H1 (cell line): ENCODE data around the gene GID8.

Experiments
- CHD2 ChIP-seq: IDR thresholded peaks from 2 replicates; pipeline ENCODE4 v1.6.1; 2012; ENCODE audit warnings: low read length, improper control_type of control experiment
- CREB1 ChIP-seq: IDR thresholded peaks from 2 replicates; pipeline ENCODE4 v1.6.1; 2012; ENCODE audit warnings: inconsistent platforms
- CTCF ChIP-seq, 3 experiments: IDR thresholded peaks; 1 replicate in 2 of 3; 2 replicates in 1 of 3; pipeline versions ENCODE4 v1.5.1 to v1.6.1; 2011; ENCODE audit warnings: low read length in 3 of 3, mild to moderate bottlenecking in 3 of 3, inconsistent platforms in 2 of 3, low read depth in 1 of 3, moderate library complexity in 1 of 3; ENCODE audit not compliant: insufficient read depth in 1 of 3; ENCODE audit errors: control extremely low read depth in 1 of 3
- EP300 ChIP-seq, 2 experiments: IDR thresholded peaks; 1 replicate in 1 of 2; 2 replicates in 1 of 2; pipeline ENCODE4 v1.6.1; 2011 to 2012; ENCODE audit warnings: low read depth in 2 of 2, low read length in 2 of 2, mild to moderate bottlenecking in 2 of 2, borderline replicate concordance in 1 of 2, inconsistent platforms in 1 of 2, moderate library complexity in 1 of 2
- EZH2 ChIP-seq: fragments of 200-600 bp; sonication (generic); IDR thresholded peaks from 2 replicates; pipeline ENCODE4 v1.7.1; 2012; ENCODE audit warnings: low read depth, mild to moderate bottlenecking, moderate library complexity, low read length, inconsistent platforms; ENCODE audit not compliant: severe bottlenecking
- RFX5 ChIP-seq: IDR thresholded peaks from 2 replicates; pipeline ENCODE4 v1.6.1; 2011; ENCODE audit warnings: low read depth, low read length, improper control_type of control experiment, borderline replicate concordance
- SIN3A ChIP-seq, 2 experiments: IDR thresholded peaks in 1 of 2; conservative IDR thresholded peaks in 1 of 2; 2 replicates each; pipeline ENCODE4 v1.6.1; 2011 to 2012; ENCODE audit warnings: low read length in 2 of 2, improper control_type of control experiment in 1 of 2, low read depth in 1 of 2, mild to moderate bottlenecking in 1 of 2
- TAF1 ChIP-seq: IDR thresholded peaks from 2 replicates; pipeline ENCODE4 v1.6.1; 2011; ENCODE audit warnings: mild to moderate bottlenecking, low read depth, low read length
- ZNF274 ChIP-seq: IDR thresholded peaks from 2 replicates; pipeline ENCODE4 v1.7.0; 2012; ENCODE audit warnings: low read length, borderline replicate concordance; ENCODE audit errors: extremely low read depth
- TF ChIP-seq, protein P1 (sequence below): IDR thresholded peaks from 2 replicates; pipeline ENCODE4 v1.6.1; 2012; ENCODE audit warnings: low read length, inconsistent platforms
- TF ChIP-seq, protein P2 (sequence below): IDR thresholded peaks from 2 replicates; pipeline ENCODE4 v1.6.1; 2011; ENCODE audit warnings: low read depth, mild to moderate bottlenecking, low read length; ENCODE audit not compliant: insufficient read depth

GRCh38 chr20:62910217-62910766 lies 27.7 kb upstream of the GID8 start:
- no peak for TF ChIP-seq CTCF (IDR thresholded peaks at IDR 0.05; ENCODE audit: control extremely low read depth in 1 of 3, insufficient read depth in 1 of 3, low read depth in 1 of 3, low read length in 3 of 3)
- TF ChIP-seq TAF1, result no peak
- TF ChIP-seq CREB1, result no peak
- TF ChIP-seq, protein P1, sequence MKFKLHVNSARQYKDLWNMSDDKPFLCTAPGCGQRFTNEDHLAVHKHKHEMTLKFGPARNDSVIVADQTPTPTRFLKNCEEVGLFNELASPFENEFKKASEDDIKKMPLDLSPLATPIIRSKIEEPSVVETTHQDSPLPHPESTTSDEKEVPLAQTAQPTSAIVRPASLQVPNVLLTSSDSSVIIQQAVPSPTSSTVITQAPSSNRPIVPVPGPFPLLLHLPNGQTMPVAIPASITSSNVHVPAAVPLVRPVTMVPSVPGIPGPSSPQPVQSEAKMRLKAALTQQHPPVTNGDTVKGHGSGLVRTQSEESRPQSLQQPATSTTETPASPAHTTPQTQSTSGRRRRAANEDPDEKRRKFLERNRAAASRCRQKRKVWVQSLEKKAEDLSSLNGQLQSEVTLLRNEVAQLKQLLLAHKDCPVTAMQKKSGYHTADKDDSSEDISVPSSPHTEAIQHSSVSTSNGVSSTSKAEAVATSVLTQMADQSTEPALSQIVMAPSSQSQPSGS, result no peak
- no peak for TF ChIP-seq ZNF274
- no peak for TF ChIP-seq RFX5
- no peak for TF ChIP-seq EP300 (IDR thresholded peaks at IDR 0.05; ENCODE audit: borderline replicate concordance in 1 of 2, low read depth in 2 of 2, low read length in 2 of 2)
- TF ChIP-seq SIN3A (conservative IDR thresholded peaks at IDR 0.05 in 1 of 2, IDR thresholded peaks at IDR 0.05 in 1 of 2; ENCODE audit: low read depth in 1 of 2, low read length in 2 of 2), result no peak
- no peak for TF ChIP-seq CHD2
- TF ChIP-seq EZH2, result no peak
- TF ChIP-seq, protein P2, sequence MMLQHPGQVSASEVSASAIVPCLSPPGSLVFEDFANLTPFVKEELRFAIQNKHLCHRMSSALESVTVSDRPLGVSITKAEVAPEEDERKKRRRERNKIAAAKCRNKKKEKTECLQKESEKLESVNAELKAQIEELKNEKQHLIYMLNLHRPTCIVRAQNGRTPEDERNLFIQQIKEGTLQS, result no peak
